ENCODE data around the gene ADGRG4. TPM values are rescaled to one million over a fixed set of nuclear protein-coding genes. Genes with fewer than 3 reads are reported as not detected.

Gene ADGRG4
- total and polyA plus RNA-seq, 4 donors, result under 0.01 TPM; not detected in 3

DNA sequence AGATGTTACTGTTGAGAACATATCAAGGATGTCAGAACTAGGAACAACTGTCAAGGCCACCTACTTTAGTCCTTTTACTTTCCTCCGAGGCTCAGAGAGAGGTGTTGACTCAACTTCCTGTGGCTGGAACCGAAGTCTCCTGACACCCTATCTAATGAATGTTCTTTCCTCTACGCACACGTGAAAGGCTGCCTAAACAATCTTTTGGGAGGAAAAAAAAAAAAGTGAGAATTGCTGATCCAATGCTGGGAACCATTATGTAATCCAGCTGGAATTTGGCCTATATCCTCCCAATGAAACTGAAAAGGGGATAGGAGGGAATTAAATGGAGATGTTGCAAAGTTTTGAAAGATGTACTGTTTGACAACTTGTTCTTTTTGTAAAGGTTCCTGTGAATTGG, 41.2 kb upstream of the ADGRG4 start:
- DNase-seq (ENCODE audit: low spot score), result no peak
- Histone ChIP-seq H3K27ac (ENCODE audit: low read depth in 1 of 2, low read length in 2 of 2) (peak overlapping the region in 1 of 2 donors; percentile 37), H3K4me3 (ENCODE audit: low read depth in 1 of 3, low read length in 3 of 3) (no peak overlapping the region), H3K27me3 (ENCODE audit: control insufficient read depth in 4 of 4, insufficient read depth in 4 of 4, low read length in 3 of 4) (no peaks in the 10 kb centered on the region), H3K4me1 (ENCODE audit: control insufficient read depth in 4 of 4, insufficient read depth in 4 of 4, low read length in 3 of 4) (peaks cover 0 to 5% (median 2%) of the 10 kb centered on the region in 4 donors), H3K9me3 (ENCODE audit: control insufficient read depth in 4 of 4, low read length in 3 of 4) (no peaks in the 10 kb centered on the region), H3K36me3 (ENCODE audit: control insufficient read depth in 4 of 4, insufficient read depth in 3 of 4, low read depth in 1 of 4, low read length in 3 of 4) (no peaks in the 10 kb centered on the region), H3K9ac (ENCODE audit: low read depth in 1 of 2, low read length in 2 of 2) (no peak overlapping the region)
- whole genome bisulfite sequencing, result 13% methylated on average over 4 of the region's 4 CpGs
- TF ChIP-seq, protein P1, sequence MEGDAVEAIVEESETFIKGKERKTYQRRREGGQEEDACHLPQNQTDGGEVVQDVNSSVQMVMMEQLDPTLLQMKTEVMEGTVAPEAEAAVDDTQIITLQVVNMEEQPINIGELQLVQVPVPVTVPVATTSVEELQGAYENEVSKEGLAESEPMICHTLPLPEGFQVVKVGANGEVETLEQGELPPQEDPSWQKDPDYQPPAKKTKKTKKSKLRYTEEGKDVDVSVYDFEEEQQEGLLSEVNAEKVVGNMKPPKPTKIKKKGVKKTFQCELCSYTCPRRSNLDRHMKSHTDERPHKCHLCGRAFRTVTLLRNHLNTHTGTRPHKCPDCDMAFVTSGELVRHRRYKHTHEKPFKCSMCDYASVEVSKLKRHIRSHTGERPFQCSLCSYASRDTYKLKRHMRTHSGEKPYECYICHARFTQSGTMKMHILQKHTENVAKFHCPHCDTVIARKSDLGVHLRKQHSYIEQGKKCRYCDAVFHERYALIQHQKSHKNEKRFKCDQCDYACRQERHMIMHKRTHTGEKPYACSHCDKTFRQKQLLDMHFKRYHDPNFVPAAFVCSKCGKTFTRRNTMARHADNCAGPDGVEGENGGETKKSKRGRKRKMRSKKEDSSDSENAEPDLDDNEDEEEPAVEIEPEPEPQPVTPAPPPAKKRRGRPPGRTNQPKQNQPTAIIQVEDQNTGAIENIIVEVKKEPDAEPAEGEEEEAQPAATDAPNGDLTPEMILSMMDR (IDR thresholded peaks at IDR 0.05; ENCODE audit: low read depth, low read length, missing input control), result no peak
- TF ChIP-seq SP1 (IDR thresholded peaks at IDR 0.05), result peak; percentile 52
- TF ChIP-seq EGR1 (IDR thresholded peaks at IDR 0.05; ENCODE audit: low read depth in 2 of 2), result no peak
- TF ChIP-seq, protein P2, sequence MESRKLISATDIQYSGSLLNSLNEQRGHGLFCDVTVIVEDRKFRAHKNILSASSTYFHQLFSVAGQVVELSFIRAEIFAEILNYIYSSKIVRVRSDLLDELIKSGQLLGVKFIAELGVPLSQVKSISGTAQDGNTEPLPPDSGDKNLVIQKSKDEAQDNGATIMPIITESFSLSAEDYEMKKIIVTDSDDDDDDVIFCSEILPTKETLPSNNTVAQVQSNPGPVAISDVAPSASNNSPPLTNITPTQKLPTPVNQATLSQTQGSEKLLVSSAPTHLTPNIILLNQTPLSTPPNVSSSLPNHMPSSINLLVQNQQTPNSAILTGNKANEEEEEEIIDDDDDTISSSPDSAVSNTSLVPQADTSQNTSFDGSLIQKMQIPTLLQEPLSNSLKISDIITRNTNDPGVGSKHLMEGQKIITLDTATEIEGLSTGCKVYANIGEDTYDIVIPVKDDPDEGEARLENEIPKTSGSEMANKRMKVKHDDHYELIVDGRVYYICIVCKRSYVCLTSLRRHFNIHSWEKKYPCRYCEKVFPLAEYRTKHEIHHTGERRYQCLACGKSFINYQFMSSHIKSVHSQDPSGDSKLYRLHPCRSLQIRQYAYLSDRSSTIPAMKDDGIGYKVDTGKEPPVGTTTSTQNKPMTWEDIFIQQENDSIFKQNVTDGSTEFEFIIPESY (IDR thresholded peaks at IDR 0.05), result peak; percentile 27
- TF ChIP-seq TAF1 (conservative IDR thresholded peaks at IDR 0.05), result no peak
- TF ChIP-seq FOXA1 (IDR thresholded peaks at IDR 0.05), result no peak
- no peak for TF ChIP-seq GABPA (IDR thresholded peaks at IDR 0.05 in 1 of 2, conservative IDR thresholded peaks at IDR 0.05 in 1 of 2)
- no peak for TF ChIP-seq RAD21 (IDR thresholded peaks at IDR 0.05)
- TF ChIP-seq, protein P3, sequence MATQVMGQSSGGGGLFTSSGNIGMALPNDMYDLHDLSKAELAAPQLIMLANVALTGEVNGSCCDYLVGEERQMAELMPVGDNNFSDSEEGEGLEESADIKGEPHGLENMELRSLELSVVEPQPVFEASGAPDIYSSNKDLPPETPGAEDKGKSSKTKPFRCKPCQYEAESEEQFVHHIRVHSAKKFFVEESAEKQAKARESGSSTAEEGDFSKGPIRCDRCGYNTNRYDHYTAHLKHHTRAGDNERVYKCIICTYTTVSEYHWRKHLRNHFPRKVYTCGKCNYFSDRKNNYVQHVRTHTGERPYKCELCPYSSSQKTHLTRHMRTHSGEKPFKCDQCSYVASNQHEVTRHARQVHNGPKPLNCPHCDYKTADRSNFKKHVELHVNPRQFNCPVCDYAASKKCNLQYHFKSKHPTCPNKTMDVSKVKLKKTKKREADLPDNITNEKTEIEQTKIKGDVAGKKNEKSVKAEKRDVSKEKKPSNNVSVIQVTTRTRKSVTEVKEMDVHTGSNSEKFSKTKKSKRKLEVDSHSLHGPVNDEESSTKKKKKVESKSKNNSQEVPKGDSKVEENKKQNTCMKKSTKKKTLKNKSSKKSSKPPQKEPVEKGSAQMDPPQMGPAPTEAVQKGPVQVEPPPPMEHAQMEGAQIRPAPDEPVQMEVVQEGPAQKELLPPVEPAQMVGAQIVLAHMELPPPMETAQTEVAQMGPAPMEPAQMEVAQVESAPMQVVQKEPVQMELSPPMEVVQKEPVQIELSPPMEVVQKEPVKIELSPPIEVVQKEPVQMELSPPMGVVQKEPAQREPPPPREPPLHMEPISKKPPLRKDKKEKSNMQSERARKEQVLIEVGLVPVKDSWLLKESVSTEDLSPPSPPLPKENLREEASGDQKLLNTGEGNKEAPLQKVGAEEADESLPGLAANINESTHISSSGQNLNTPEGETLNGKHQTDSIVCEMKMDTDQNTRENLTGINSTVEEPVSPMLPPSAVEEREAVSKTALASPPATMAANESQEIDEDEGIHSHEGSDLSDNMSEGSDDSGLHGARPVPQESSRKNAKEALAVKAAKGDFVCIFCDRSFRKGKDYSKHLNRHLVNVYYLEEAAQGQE (IDR thresholded peaks at IDR 0.05), result no peak
- TF ChIP-seq RXRA (IDR thresholded peaks at IDR 0.05), result peak in 1 of 2 donors; percentile 42
- peak; percentile 47 to 52 for TF ChIP-seq HNF4A (conservative IDR thresholded peaks at IDR 0.05)
- TF ChIP-seq, protein P4, sequence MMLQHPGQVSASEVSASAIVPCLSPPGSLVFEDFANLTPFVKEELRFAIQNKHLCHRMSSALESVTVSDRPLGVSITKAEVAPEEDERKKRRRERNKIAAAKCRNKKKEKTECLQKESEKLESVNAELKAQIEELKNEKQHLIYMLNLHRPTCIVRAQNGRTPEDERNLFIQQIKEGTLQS (IDR thresholded peaks at IDR 0.05), result no peak
- TF ChIP-seq NR2F2 (IDR thresholded peaks at IDR 0.05), result no peak
- TF ChIP-seq FOXA2 (IDR thresholded peaks at IDR 0.05), result no peak
- TF ChIP-seq, protein P5, sequence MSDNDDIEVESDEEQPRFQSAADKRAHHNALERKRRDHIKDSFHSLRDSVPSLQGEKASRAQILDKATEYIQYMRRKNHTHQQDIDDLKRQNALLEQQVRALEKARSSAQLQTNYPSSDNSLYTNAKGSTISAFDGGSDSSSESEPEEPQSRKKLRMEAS (IDR thresholded peaks at IDR 0.05), result peak; percentile 33
- TF ChIP-seq YY1 (IDR thresholded peaks at IDR 0.05), result peak; percentile 37
- TF ChIP-seq JUND (IDR thresholded peaks at IDR 0.05), result peak; percentile 17 to 47
- no peak for TF ChIP-seq HNF4G (IDR thresholded peaks at IDR 0.05)
